Measurements from ENCODE around the gene PIEZO1. TPM values are rescaled to one million over a fixed set of nuclear protein-coding genes. Genes with fewer than 3 reads are reported as not detected.
A peak's percentile ranks its signal among the peaks of the same experiment; 100 is the strongest.

PIEZO1 gene
- total and polyA plus RNA-seq, 9 of the 15 experiments (the other 6 are each of a cell fraction or from before 2014, with no cell fraction given): 3.6 to 432 (median 131) TPM

DNA sequence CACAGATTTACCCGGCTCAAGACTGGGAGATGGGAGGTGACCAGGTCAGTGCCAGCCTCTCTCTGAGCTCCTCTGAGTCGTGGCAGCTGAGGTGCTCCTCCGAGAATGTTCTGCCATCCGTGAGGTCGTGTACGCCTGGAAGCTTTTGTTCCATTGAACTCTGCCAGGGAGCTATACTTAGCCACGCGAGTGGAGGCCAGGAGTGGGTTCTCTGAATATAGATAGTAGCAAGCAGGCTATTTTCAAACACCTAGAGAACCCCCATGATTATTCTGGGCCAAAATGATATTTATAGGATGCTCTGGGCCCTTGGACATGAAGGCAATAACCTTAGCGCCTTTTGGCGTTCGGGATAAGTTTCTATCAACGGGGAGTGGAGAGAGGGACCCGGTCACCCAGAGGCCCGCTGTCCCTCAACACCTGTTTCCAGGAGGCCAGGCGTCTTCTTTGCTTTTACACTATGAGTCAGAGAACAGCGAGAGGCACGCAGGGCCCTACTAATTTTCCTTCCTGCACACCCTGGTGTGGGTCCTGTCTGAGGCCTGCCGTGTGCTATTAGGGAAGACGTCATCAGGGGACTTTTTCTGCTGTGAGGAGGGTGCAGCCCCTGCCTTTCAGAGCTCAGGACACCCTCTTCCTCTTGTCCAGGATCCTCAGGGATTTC lies 111.2 kb downstream of the PIEZO1 start:
- CTCF ChIA-PET (ENCODE audit: low intra/inter-chr PET ratio): interaction anchor here (1.0 kb wide), 1 partner anchor 24 kb away, joined by 3 read pairs; no protein-coding TSS in a partner anchor
- FAIRE-seq: no peak

More for the DNA sequence above, 111.2 kb downstream of the PIEZO1 start:
- Histone ChIP-seq H3K9ac (ENCODE audit: insufficient read depth in 1 of 2, low read depth in 2 of 2, low read length in 2 of 2) (no peak overlapping the region), H3K4me1 (replicated peaks in 1 of 2; ENCODE audit: control insufficient read depth in 2 of 2, insufficient read depth in 2 of 2, low read length in 2 of 2) (peaks cover 0 to 34% of the 10 kb centered on the region in 2 experiments; a peak in 2 of 5 replicates), H3K9me3 (replicated peaks; ENCODE audit: control insufficient read depth, insufficient read depth, low read depth, low read length) (no peaks in the 10 kb centered on the region), H3K9me1 (ENCODE audit: control insufficient read depth, insufficient read depth, low read length) (no peaks in the 10 kb centered on the region), H3K36me3 (ENCODE audit: control insufficient read depth, insufficient read depth, low read length) (peaks cover 3% of the 10 kb centered on the region; the same call in 1 of the 3 replicates), H3K27me3 (ENCODE audit: control insufficient read depth in 2 of 2, insufficient read depth in 2 of 2, low read length in 2 of 2) (no peaks in the 10 kb centered on the region), H3K79me2 (ENCODE audit: control insufficient read depth, insufficient read depth, low read length) (no peaks in the 10 kb centered on the region), H3K4me2 (ENCODE audit: insufficient read depth, low read length) (no peak overlapping the region), H2AFZ (ENCODE audit: low read depth, low read length) (no peak overlapping the region), H3K27ac (ENCODE audit: extremely low read depth, low read depth, low read length) (no peak overlapping the region), H4K20me1 (replicated peaks; ENCODE audit: control insufficient read depth, insufficient read depth, low read length) (no peaks in the 10 kb centered on the region; the same call in 1 of the 2 replicates), H3K4me3 (no peak overlapping the region)
- in situ Hi-C loops (cut with MboI) (no loop called here), intact Hi-C loops (cut with micrococcal nuclease) (no loop called here)
- ATAC-seq (no peak), DNase-seq (ENCODE audit: extremely low read depth in 1 of 4, low spot score in 3 of 4) (no peak)
- TF ChIP-seq LEF1 (IDR thresholded peaks at IDR 0.05) (no peak), HDAC2 (IDR thresholded peaks at IDR 0.05) (no peak), ZBTB33 (CRISPR knock-in tag; IDR thresholded peaks at IDR 0.05) (peak; percentile 20; the same call in 1 of the 2 replicates)
- POLR2A ChIA-PET: interaction anchor here (0.6 to 2.0 kb wide), 5 partner anchors 9 to 755 kb away, joined by 3 to 6 read pairs (median 3); no protein-coding TSS in a partner anchor
- WGBS (ENCODE audit: insufficient coverage, low coverage, missing lambda C conversion rate): 67% methylated on average over 19 of the region's 19 CpGs
- no TSS peak for BruUV-seq (replicated peaks)
